ENCODE results near the gene NTRK2. TPM values are rescaled to one million over a fixed set of nuclear protein-coding genes. Genes with fewer than 3 reads are reported as not detected.

Gene NTRK2
- total RNA-seq (1 to 10 TPM; 5.3 to 5.6 TPM), polyA plus RNA-seq (ENCODE audit: insufficient read depth, low read depth, low replicate concordance) (10.8 TPM)
- long read RNA-seq, donor 1, full-length matches to known transcripts = 2 of 25 reads
- long read RNA-seq, donor 1, partial matches to known transcripts = 23 of 25 reads
- long read RNA-seq, donor 1, other reads (novel, unspliced or antisense) = 0 of 25 reads
- long read RNA-seq, donor 2, full-length matches to known transcripts = 2 of 2 reads
- long read RNA-seq, donor 2, partial matches to known transcripts = 0 of 2 reads
- long read RNA-seq, donor 2, other reads (novel, unspliced or antisense) = 0 of 2 reads

DNA sequence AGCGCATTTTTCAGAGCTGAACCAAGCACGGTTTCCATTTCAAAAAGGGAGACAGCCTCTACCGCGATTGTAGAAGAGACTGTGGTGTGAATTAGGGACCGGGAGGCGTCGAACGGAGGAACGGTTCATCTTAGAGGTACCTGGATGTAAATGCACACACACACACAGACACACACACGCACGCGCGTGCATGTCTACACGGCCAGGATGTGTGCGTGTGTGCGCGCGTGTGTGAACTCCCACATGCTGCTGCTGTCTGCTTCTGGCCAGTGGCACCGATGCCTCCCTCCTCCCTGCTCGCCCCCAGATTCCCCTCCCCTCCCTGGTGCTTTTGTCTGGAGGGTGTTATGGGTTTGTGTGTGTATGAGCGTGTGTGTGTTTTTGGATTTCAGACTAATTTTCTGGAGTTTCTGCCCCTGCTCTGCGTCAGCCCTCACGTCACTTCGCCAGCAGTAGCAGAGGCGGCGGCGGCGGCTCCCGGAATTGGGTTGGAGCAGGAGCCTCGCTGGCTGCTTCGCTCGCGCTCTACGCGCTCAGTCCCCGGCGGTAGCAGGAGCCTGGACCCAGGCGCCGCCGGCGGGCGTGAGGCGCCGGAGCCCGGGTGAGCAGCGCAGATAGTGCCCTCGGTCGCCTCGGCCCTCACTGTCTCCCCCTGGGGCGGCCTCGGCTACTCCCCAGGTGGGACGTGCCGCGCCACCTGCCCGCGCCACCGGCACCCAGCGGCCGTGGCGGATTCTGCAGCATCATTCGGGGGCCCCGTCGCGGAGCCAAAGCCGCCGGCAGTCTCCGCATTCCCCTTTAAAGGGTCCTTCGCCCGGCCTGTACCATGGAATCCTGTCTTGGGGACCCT is at the start of gene NTRK2:
TSS of gene NTRK2 (plus strand) at position 442 of the 850 bp plus-strand sequence. CDS start 1,020 bp downstream, outside the sequence.
- Histone ChIP-seq H3K4me1 (peaks cover 10% of the 10 kb centered on the region), H3K36me3 (ENCODE audit: low read depth, missing control alignments) (no peaks in the 10 kb centered on the region), H3K27ac (peak within 1 kb of the TSS; percentile 23 to 37), H3K4me3 (peak within 1 kb of the TSS; percentile 49 to 57), H3K9me3 (no peaks in the 10 kb centered on the region), H3K27me3 (no peaks in the 10 kb centered on the region)
- 1% methylated on average over 18 to 61 of the region's 69 CpGs for WGBS, 2 donors
- DNase-seq = peak; percentile 45
- intact Hi-C loops (cut with DNase I; ENCODE audit: low total_unique reads) = no loop called here
- TF ChIP-seq CTCF (IDR thresholded peaks at IDR 0.05) = peak in 1 of 3 experiments; percentile 28
- no peak for TF ChIP-seq POLR2A (IDR thresholded peaks at IDR 0.05)

DNA sequence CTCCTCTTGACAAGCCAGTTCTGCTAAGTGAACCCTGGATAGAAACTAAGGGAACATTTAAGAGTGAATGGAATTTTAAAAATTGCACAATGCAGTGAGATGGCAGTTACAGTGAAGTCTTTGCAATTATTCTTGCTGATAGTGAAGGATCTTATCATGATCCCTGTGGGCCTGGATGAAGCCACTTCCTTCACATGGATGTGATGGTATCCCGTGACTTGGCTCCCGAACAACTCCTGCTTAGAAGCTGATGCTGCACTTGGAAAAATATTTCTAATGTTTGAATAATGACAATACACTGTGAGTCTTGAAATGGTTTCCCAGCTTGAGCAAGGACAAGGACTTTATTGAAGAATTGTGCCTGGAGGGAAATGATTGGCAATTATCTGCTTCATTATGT is 49.2 kb upstream of the NTRK2 start:
- no peaks in the 10 kb centered on the region for H3K36me3 ChIP-seq (ENCODE audit: low read depth, missing control alignments)
- WGBS, 2 donors = 86 to 92% methylated on average over 2 of the region's 2 CpGs

DNA sequence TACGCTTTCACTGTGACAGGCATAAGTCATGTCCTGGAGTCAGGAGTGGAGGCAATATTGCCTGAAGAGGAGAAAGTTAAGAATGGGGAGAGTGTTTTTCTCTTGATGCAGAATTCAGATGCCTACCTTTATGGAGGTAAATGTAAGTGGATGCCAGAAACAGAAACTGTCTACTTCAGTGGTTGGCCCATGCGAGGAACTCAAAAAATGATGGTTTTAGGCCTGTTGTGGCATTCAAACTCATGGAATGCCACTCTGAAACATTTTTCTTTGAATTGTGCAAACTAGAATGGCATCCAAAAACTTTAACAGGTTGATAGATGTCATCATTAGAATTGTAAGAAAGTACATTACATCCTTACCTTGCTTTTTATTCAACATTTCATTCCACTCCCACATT is 47.7 kb upstream of the NTRK2 start:
- Histone ChIP-seq H3K27me3 (no peaks in the 10 kb centered on the region), H3K4me3 (no peak overlapping the region), H3K9me3 (no peaks in the 10 kb centered on the region), H3K27ac (no peak overlapping the region), H3K4me1 (no peaks in the 10 kb centered on the region), H3K36me3 (ENCODE audit: low read depth, missing control alignments) (no peaks in the 10 kb centered on the region)
- intact Hi-C loops (cut with DNase I; ENCODE audit: low total_unique reads) = no loop called here
- 85 to 93% methylated on average over 2 of the region's 2 CpGs for WGBS, 2 donors
- TF ChIP-seq CTCF (IDR thresholded peaks at IDR 0.05) (no peak), POLR2A (IDR thresholded peaks at IDR 0.05) (no peak)
- no peak for DNase-seq

More for the DNA sequence above, 49.2 kb upstream of the NTRK2 start:
- H3K9me3 ChIP-seq = no peaks in the 10 kb centered on the region
- H3K27ac ChIP-seq = no peak overlapping the region
- TF ChIP-seq CTCF (IDR thresholded peaks at IDR 0.05) (no peak), POLR2A (IDR thresholded peaks at IDR 0.05) (no peak)
- intact Hi-C loops (cut with DNase I; ENCODE audit: low total_unique reads) = no loop called here
- H3K27me3 ChIP-seq = no peaks in the 10 kb centered on the region
- DNase-seq = no peak
- no peak overlapping the region for H3K4me3 ChIP-seq
- no peaks in the 10 kb centered on the region for H3K4me1 ChIP-seq

- Histone ChIP-seq H3K27ac (no peak overlapping the region), H3K4me1 (no peaks in the 10 kb centered on the region), H3K36me3 (ENCODE audit: low read depth, missing control alignments) (no peaks in the 10 kb centered on the region), H3K4me3 (no peak overlapping the region), H3K27me3 (no peaks in the 10 kb centered on the region), H3K9me3 (no peaks in the 10 kb centered on the region)
- DNase-seq = no peak
- WGBS, 2 donors = 76% methylated on average over 7 of the region's 7 CpGs
- intact Hi-C loops (cut with DNase I; ENCODE audit: low total_unique reads) = no loop called here
- TF ChIP-seq CTCF (IDR thresholded peaks at IDR 0.05) = no peak
Observed at GRCh38 chr9:84622981-84623380, 46.5 kb upstream of the NTRK2 start.
